Hepatocyte (in vitro differentiated cells): Measurements from ENCODE around the gene MARCHF3. TPM values are rescaled to one million over a fixed set of nuclear protein-coding genes. Genes with fewer than 3 reads are reported as not detected.

Experiments
- DNase-seq: peaks from one replicate; pipeline ENCODE4 v3.0.0-alpha.2; 2016; ENCODE audit warnings: low spot score
- H2AFZ ChIP-seq: fragments of 200-600 bp; sonication (generic); 2 replicates; pipeline ENCODE4 v1.6.0; 2016; ENCODE audit warnings: antibody characterized with exemption, mild to moderate bottlenecking
- H3K27ac ChIP-seq: fragments of 200-600 bp; sonication (generic); 2 replicates; pipeline ENCODE4 v1.5.1; 2016; ENCODE audit warnings: mild to moderate bottlenecking
- H3K27me3 ChIP-seq: fragments of 200-600 bp; sonication (generic); 2 replicates; pipeline ENCODE4 v1.6.1; 2016
- H3K36me3 ChIP-seq: fragments of 200-600 bp; sonication (generic); replicated peaks from 2 replicates; pipeline ENCODE4 v1.5.1; 2016; ENCODE audit warnings: low read depth; ENCODE audit not compliant: insufficient read depth
- H3K4me1 ChIP-seq: fragments of 200-600 bp; sonication (generic); 2 replicates; pipeline ENCODE4 v1.5.1; 2016; ENCODE audit warnings: mild to moderate bottlenecking, moderate library complexity; ENCODE audit not compliant: insufficient read depth
- H3K4me2 ChIP-seq: fragments of 200-600 bp; sonication (generic); 2 replicates; pipeline ENCODE4 v1.6.0; 2016
- H3K4me3 ChIP-seq: fragments of 200-600 bp; sonication (generic); 2 replicates; pipeline ENCODE4 v1.5.1; 2016; ENCODE audit warnings: mild to moderate bottlenecking
- H3K79me2 ChIP-seq: fragments of 200-600 bp; sonication (generic); 2 replicates; pipeline ENCODE4 v1.6.0; 2017; ENCODE audit warnings: mild to moderate bottlenecking
- H3K9me2 ChIP-seq: fragments of 200-600 bp; sonication (generic); replicated peaks from 2 replicates; pipeline ENCODE4 v1.6.0; 2017; ENCODE audit warnings: mild to moderate bottlenecking; ENCODE audit not compliant: insufficient read depth
- H3K9me3 ChIP-seq: fragments of 200-600 bp; sonication (generic); 2 replicates; pipeline ENCODE4 v1.5.1; 2016; ENCODE audit warnings: low read depth, mild to moderate bottlenecking
- H4K20me1 ChIP-seq: fragments of 200-600 bp; sonication (generic); 2 replicates; pipeline ENCODE4 v1.6.0; 2016; ENCODE audit warnings: mild to moderate bottlenecking; ENCODE audit not compliant: insufficient read depth, poor library complexity, severe bottlenecking
- CTCF ChIP-seq: fragments of 200-600 bp; sonication (generic); IDR thresholded peaks from 2 replicates; pipeline ENCODE4 v1.5.1; 2016; ENCODE audit warnings: antibody characterized with exemption, mild to moderate bottlenecking; ENCODE audit not compliant: poor library complexity
- EZH2 ChIP-seq: fragments of 200-600 bp; sonication (generic); IDR thresholded peaks from 2 replicates; pipeline ENCODE4 v1.6.1; 2016; ENCODE audit warnings: antibody characterized with exemption, mild to moderate bottlenecking, borderline replicate concordance
- EZH2phosphoT487 ChIP-seq: fragments of 200-600 bp; sonication (generic); IDR thresholded peaks from one replicate; pipeline ENCODE4 v1.6.1; 2018; ENCODE audit warnings: antibody characterized with exemption, mild to moderate bottlenecking, low read depth, moderate library complexity; ENCODE audit not compliant: unreplicated experiment, severe bottlenecking
- WGBS: methylation state at CpG from one replicate; pipeline ENCODE4 v1.1.6; 2016; ENCODE audit warnings: low lambda C conversion rate; ENCODE audit errors: missing lambda C conversion rate; 5-methylcytosine and 5-hydroxymethylcytosine counted together
- polyA plus RNA-seq: library from polyadenylated mRNA; unstranded; fragments of >200 nt; fragmentation: Nextera tagmentation; extraction: Ambion mirVana; gene quantifications from 2 replicates; pipeline ENCODE4 v1.2.1, GENCODE V29; 2016
- total RNA-seq: library from RNA; depleted of rRNA; stranded (reverse); fragments of >200 nt; gene quantifications from 2 replicates; pipeline ENCODE4 v1.2.3, GENCODE V29; 2014

Gene MARCHF3
- total and polyA plus RNA-seq, 2 experiments from 2014 or later = 9.4 to 20.4 TPM

DNA sequence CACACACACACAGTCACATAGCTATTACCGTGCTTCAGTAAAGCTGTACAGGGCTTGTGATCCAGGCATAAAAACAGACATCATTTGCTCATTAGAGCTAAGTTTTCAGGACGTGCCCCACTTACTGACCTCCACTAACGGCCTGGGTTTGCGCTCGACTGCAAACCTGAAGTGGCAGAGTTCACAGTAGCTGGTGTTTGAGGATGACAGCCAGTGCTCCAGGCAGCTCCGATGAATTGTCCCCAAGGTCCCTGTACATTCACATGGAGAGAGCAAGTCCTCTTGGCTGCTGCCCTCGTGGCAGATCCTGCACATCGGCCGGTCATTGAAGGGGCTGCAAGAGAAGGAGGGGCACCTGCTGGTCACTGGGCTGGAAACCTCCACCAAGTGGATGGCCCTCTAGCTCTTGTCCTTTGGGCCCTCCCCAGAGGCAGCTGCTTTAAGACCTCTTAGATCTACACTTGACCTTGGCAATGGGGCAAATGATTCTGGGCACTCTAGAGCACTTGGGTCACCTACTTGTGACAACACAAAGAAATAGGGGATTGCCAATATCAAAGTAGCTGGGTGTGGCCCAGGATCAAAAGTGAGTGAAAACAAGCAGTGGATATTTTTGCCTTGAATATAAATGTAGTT, 115.4 kb downstream of the MARCHF3 start:
- H3K4me1 ChIP-seq = no peaks in the 10 kb centered on the region
- no peak overlapping the region for H3K4me3 ChIP-seq
- H2AFZ ChIP-seq = no peak overlapping the region
- no peaks in the 10 kb centered on the region for H3K27me3 ChIP-seq
- H3K9me3 ChIP-seq = no peaks in the 10 kb centered on the region
- TF ChIP-seq EZH2 (no peak), CTCF (no peak), EZH2phosphoT487 (no peak)
- H3K4me2 ChIP-seq = no peak overlapping the region
- 95% methylated on average over 8 of the region's 9 CpGs for WGBS
- no peaks in the 10 kb centered on the region for H3K79me2 ChIP-seq
- no peak overlapping the region for H3K27ac ChIP-seq
- no peaks in the 10 kb centered on the region for H3K36me3 ChIP-seq
- no peaks in the 10 kb centered on the region for H3K9me2 ChIP-seq
- no peak for DNase-seq
- no peaks in the 10 kb centered on the region for H4K20me1 ChIP-seq

DNA sequence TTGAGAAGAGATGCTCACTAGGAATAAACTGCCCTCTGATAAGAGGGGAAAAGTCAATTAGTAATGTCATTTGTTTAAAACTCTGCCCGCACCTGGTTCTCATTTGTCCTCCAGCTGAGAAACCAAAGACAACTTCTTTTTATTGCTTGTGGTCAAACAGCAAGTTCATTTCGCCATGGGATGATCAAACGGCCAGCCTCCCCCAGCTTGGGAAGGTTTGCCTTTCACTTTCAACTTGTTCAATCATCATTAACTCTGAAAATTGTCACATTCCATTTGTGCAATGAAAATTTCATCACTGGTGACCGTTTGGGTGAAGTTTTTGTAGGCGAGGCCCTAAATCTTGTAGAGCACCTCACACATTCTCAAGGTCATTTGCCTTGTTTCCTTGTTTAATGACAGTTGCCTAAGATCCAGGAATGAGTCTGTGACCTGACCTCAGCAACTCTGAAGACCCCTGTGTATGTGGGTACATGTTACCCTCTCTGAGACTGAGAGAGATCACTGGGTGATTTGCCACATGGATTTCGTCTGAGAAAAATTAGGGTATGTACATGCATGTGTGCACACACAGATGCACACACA, 117.7 kb downstream of the MARCHF3 start:
- no peak overlapping the region for H3K4me3 ChIP-seq
- DNase-seq = no peak
- 49% methylated on average over 6 of the region's 6 CpGs for WGBS
- no peaks in the 10 kb centered on the region for H3K9me2 ChIP-seq
- H3K9me3 ChIP-seq = no peaks in the 10 kb centered on the region
- H3K27me3 ChIP-seq = no peaks in the 10 kb centered on the region
- H3K4me2 ChIP-seq = no peak overlapping the region
- no peaks in the 10 kb centered on the region for H3K79me2 ChIP-seq
- no peaks in the 10 kb centered on the region for H3K4me1 ChIP-seq
- no peaks in the 10 kb centered on the region for H4K20me1 ChIP-seq
- no peak overlapping the region for H2AFZ ChIP-seq
- no peaks in the 10 kb centered on the region for H3K36me3 ChIP-seq
- TF ChIP-seq CTCF = no peak
- no peak for TF ChIP-seq EZH2phosphoT487
- TF ChIP-seq EZH2 = no peak
- no peak overlapping the region for H3K27ac ChIP-seq

DNA sequence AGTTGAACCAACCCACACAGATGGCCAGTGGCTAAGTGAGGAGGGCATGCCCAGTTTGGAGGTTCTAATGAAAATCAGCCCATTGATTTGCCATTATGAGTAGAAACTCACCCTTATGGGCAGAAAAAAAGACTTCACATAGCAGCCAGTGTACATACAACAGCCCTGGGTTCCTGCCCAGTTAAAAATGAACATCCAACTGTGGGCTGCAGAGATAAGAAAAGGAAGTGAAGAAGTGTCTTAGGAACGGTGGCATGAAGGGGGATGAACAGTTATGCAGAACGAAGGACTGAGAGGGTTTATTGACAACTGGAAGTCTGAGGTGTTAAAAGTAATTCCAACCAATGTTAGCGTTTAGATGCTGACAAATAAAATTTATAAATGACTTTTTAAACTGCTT, 118.4 kb downstream of the MARCHF3 start:
- 53% methylated on average over 3 of the region's 3 CpGs for WGBS
- Histone ChIP-seq H3K79me2 (no peaks in the 10 kb centered on the region), H3K27ac (no peak overlapping the region), H3K4me1 (no peaks in the 10 kb centered on the region), H3K4me2 (no peak overlapping the region), H3K27me3 (no peaks in the 10 kb centered on the region), H4K20me1 (no peaks in the 10 kb centered on the region), H3K9me2 (no peaks in the 10 kb centered on the region), H3K36me3 (no peaks in the 10 kb centered on the region), H3K4me3 (no peak overlapping the region), H3K9me3 (no peaks in the 10 kb centered on the region), H2AFZ (no peak overlapping the region)
- DNase-seq = no peak
- no peak for TF ChIP-seq EZH2phosphoT487
- no peak for TF ChIP-seq CTCF
- no peak for TF ChIP-seq EZH2
